Neural progenitor cell (in vitro differentiated cells): ENCODE measurements around the gene MARCKSL1. TPM values are rescaled to one million over a fixed set of nuclear protein-coding genes. Genes with fewer than 3 reads are reported as not detected.
A peak's percentile ranks its signal among the peaks of the same experiment; 100 is the strongest.

Experiments
- DNase-seq: peaks from one replicate; pipeline ENCODE4 v3.0.0-alpha.2; 2016; ENCODE audit warnings: low spot score
- H2AFZ ChIP-seq: fragments of 200-600 bp; sonication (generic); replicated peaks from 2 replicates; pipeline ENCODE4 v1.6.1; 2016; ENCODE audit warnings: antibody characterized with exemption
- H3F3A ChIP-seq: fragments of 200-600 bp; sonication (generic); 2 replicates; pipeline ENCODE4 v1.6.1; 2016; ENCODE audit warnings: antibody characterized with exemption, low read depth
- H3K27ac ChIP-seq: fragments of 200-600 bp; sonication (generic); 2 replicates; pipeline ENCODE4 v1.5.1; 2016; ENCODE audit warnings: mild to moderate bottlenecking
- H3K27me3 ChIP-seq: fragments of 200-600 bp; sonication (generic); 2 replicates; pipeline ENCODE4 v1.6.1; 2016; ENCODE audit warnings: mild to moderate bottlenecking, moderate library complexity
- H3K36me3 ChIP-seq: fragments of 200-600 bp; sonication (generic); 2 replicates; pipeline ENCODE4 v1.5.1; 2016
- H3K4me1 ChIP-seq: fragments of 200-600 bp; sonication (generic); 2 replicates; pipeline ENCODE4 v1.6.1; 2016; ENCODE audit warnings: mixed run types
- H3K4me2 ChIP-seq: fragments of 200-600 bp; sonication (generic); 2 replicates; pipeline ENCODE4 v1.6.1; 2016
- H3K4me3 ChIP-seq: fragments of 200-600 bp; sonication (generic); 2 replicates; pipeline ENCODE4 v1.5.1; 2016
- H3K79me2 ChIP-seq: fragments of 200-600 bp; sonication (generic); 2 replicates; pipeline ENCODE4 v1.6.1; 2016; ENCODE audit warnings: low read depth
- H3K9ac ChIP-seq: fragments of 200-600 bp; sonication (generic); 2 replicates; pipeline ENCODE4 v1.6.1; 2016
- H3K9me3 ChIP-seq: fragments of 200-600 bp; sonication (generic); 2 replicates; pipeline ENCODE4 v1.5.1; 2016; ENCODE audit warnings: low read depth
- H4K20me1 ChIP-seq: fragments of 200-600 bp; sonication (generic); 2 replicates; pipeline ENCODE4 v1.6.1; 2016; ENCODE audit warnings: low read depth
- H3K27ac Mint-ChIP-seq: 3 replicates; pipeline ENCODE4 v1.8.0; 2021; ENCODE audit warnings: mixed read lengths
- H3K27me3 Mint-ChIP-seq: 2 replicates; pipeline ENCODE4 v1.8.0; 2022; ENCODE audit warnings: low read depth, mild to moderate bottlenecking, inconsistent platforms, moderate library complexity, mixed read lengths; ENCODE audit not compliant: insufficient read depth
- H3K36me3 Mint-ChIP-seq: 3 replicates; pipeline ENCODE4 v1.8.0; 2021; ENCODE audit warnings: mixed read lengths
- H3K4me1 Mint-ChIP-seq: 3 replicates; pipeline ENCODE4 v1.8.0; 2021; ENCODE audit warnings: mixed read lengths
- H3K4me3 Mint-ChIP-seq: 3 replicates; pipeline ENCODE4 v1.8.0; 2021; ENCODE audit warnings: mild to moderate bottlenecking, moderate library complexity, mixed read lengths
- H3K9me3 Mint-ChIP-seq: 3 replicates; pipeline ENCODE4 v1.8.0; 2020; ENCODE audit warnings: mixed read lengths
- EZH2 ChIP-seq: fragments of 200-600 bp; sonication (generic); IDR thresholded peaks from 2 replicates; pipeline ENCODE4 v1.6.1; 2017; ENCODE audit warnings: antibody characterized with exemption, mild to moderate bottlenecking, moderate library complexity
- EZH2phosphoT487 ChIP-seq: fragments of 200-600 bp; sonication (generic); IDR thresholded peaks from 2 replicates; pipeline ENCODE4 v1.6.1; 2017; ENCODE audit warnings: antibody characterized with exemption
- total RNA-seq: library from RNA; depleted of rRNA; stranded (reverse); fragments of >200 nt; gene quantifications from 2 replicates; pipeline ENCODE4 v1.2.3, GENCODE V29; 2015; ENCODE audit warnings: low replicate concordance
- TF ChIP-seq, protein P1 (sequence below): fragments of 200-600 bp; sonication (generic); IDR thresholded peaks from 2 replicates; pipeline ENCODE4 v1.5.1; 2017; ENCODE audit warnings: antibody characterized with exemption, mild to moderate bottlenecking

The MARCKSL1 gene
- total RNA-seq, 1 donor from 2014 or later: 258 TPM

DNA sequence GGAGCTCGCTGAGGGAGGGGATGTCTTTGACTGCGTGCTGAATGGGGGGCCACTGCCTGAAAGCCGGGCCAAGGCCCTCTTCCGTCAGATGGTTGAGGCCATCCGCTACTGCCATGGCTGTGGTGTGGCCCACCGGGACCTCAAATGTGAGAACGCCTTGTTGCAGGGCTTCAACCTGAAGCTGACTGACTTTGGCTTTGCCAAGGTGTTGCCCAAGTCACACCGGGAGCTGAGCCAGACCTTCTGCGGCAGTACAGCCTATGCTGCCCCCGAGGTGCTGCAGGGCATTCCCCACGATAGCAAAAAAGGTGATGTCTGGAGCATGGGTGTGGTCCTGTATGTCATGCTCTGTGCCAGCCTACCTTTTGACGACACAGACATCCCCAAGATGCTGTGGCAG lies 27.7 kb upstream of the MARCKSL1 start:
- Histone ChIP-seq H3K27ac (no peak overlapping the region), H3K9me3 (no peaks in the 10 kb centered on the region), H3K9ac (no peak overlapping the region), H3K36me3 (no peaks in the 10 kb centered on the region), H3K79me2 (no peaks in the 10 kb centered on the region), H3K4me3 (no peak overlapping the region), H3K4me1 (peaks cover 4% of the 10 kb centered on the region), H3K4me2 (no peak overlapping the region), H3F3A (peaks cover 12% of the 10 kb centered on the region), H2AFZ (no peak overlapping the region), H3K27me3 (peaks cover 30% of the 10 kb centered on the region), H4K20me1 (peaks cover 6% of the 10 kb centered on the region)
- H3K36me3 Mint-ChIP-seq: peaks cover 17% of the 10 kb centered on the region
- H3K27ac Mint-ChIP-seq: no peak overlapping the region
- no peak for DNase-seq
- TF ChIP-seq EZH2phosphoT487: no peak
- TF ChIP-seq, protein P1, sequence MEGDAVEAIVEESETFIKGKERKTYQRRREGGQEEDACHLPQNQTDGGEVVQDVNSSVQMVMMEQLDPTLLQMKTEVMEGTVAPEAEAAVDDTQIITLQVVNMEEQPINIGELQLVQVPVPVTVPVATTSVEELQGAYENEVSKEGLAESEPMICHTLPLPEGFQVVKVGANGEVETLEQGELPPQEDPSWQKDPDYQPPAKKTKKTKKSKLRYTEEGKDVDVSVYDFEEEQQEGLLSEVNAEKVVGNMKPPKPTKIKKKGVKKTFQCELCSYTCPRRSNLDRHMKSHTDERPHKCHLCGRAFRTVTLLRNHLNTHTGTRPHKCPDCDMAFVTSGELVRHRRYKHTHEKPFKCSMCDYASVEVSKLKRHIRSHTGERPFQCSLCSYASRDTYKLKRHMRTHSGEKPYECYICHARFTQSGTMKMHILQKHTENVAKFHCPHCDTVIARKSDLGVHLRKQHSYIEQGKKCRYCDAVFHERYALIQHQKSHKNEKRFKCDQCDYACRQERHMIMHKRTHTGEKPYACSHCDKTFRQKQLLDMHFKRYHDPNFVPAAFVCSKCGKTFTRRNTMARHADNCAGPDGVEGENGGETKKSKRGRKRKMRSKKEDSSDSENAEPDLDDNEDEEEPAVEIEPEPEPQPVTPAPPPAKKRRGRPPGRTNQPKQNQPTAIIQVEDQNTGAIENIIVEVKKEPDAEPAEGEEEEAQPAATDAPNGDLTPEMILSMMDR: no peak
- TF ChIP-seq EZH2: no peak
- no peak overlapping the region for H3K4me3 Mint-ChIP-seq
- H3K9me3 Mint-ChIP-seq: no peaks in the 10 kb centered on the region
- H3K27me3 Mint-ChIP-seq: peaks cover 16% of the 10 kb centered on the region
- H3K4me1 Mint-ChIP-seq: peaks cover 18% of the 10 kb centered on the region

DNA sequence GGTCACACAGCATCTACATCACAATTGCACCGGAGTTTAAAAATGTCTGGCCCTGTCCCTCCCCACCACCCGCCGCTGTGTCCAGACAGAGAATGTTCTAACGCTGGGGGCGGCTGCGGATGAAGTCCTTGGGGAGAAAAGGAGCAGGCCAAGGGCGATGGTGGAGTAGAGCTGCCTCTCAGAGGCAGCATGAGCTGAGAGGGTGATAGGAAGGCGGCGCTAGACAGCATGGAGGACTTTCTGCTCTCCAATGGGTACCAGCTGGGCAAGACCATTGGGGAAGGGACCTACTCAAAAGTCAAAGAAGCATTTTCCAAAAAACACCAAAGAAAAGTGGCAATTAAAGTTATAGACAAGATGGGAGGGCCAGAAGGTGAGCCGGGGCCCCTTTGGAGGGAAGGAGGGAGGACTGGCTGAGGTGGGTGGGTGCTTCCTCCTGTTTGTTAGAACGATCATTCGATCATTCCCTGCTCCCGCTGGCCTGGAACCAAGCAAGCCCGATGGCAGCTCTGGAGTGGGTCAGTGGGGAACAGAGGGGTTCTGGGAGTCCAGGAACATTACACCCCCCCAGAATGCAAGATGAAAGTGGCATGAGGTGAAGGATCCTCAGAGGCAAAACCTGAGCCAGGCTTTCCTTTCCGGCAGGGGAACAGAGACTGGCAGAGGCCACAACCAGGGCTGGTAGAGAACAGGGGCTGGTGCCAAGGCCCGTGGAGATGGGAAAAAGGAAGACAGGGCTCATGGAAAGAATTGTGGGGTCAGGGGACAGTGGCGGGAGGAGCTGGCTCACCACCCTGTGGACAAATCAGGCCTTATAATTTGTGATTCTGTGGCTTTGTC lies 26.7 kb upstream of the MARCKSL1 start, which contains the start of the genes FAM229A and TSSK3:
Gene FAM229A (minus strand): TSS at position 12 of the 840 bp plus-strand sequence. CDS start 394 bp downstream, outside the sequence.
Gene TSSK3 (plus strand): TSS at position 66 of the 840 bp plus-strand sequence. CDS start 163 bp downstream, at position 229.
- peak within 1 kb of the TSS; percentile 13 for H3K4me3 Mint-ChIP-seq
- Histone ChIP-seq H3K9ac (no peak within 1 kb of the TSS), H3K4me2 (peak within 1 kb of the TSS; percentile 70), H4K20me1 (peaks cover 6% of the 10 kb centered on the region), H3K4me3 (peak within 1 kb of the TSS; percentile 37), H3K27me3 (peaks cover 30% of the 10 kb centered on the region), H3K9me3 (no peaks in the 10 kb centered on the region), H3K36me3 (no peaks in the 10 kb centered on the region), H3K4me1 (peaks cover 4% of the 10 kb centered on the region), H3K27ac (no peak within 1 kb of the TSS), H3F3A (peaks cover 12% of the 10 kb centered on the region), H3K79me2 (no peaks in the 10 kb centered on the region), H2AFZ (peak within 1 kb of the TSS; percentile 51)
- TF ChIP-seq, protein P1: no peak
- TF ChIP-seq EZH2 (no peak), EZH2phosphoT487 (no peak)
- no peak within 1 kb of the TSS for H3K27ac Mint-ChIP-seq
- peaks cover 18% of the 10 kb centered on the region for H3K4me1 Mint-ChIP-seq
- H3K27me3 Mint-ChIP-seq: peaks cover 16% of the 10 kb centered on the region
- no peak for DNase-seq
- H3K9me3 Mint-ChIP-seq: no peaks in the 10 kb centered on the region
- peaks cover 17% of the 10 kb centered on the region for H3K36me3 Mint-ChIP-seq

DNA sequence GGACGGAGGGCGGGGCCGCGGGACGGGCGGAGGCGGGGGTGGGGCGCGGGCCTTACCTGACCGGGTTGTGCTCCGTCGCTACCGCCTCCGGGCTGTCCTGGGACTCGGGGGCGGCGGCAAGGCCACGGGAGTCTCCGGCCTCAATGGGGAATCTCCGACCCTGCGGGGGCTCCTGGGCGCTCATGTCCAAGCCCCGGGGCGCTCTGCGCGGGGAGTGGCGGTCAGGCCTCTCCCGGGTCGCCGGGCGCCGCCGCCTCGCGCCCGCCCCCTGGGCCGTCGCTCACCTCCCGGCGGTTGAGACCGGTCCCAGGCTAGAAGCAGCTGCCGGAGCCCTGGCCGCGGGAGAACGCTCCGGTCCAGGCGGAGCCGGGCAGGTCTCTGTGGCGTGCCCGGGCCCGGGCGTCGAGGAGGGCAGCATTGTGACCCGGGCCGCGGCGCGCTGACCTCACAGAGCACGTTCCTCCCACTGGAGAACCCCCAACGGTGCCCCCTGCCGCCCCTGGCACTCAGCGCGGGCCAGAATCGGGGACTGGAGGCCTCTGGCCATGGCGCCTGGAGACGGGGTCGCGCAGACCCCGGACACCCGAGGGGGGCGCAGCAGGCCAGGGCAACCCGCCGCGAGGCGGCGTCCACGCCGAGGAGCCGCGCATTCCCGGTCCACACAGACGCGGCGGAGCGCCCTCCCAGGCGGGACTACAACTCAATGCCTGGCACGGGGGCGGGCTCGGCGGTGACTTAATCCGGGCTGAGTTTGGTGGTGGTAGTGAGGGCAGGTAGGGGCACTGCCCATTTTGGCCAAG lies 25.8 kb upstream of the MARCKSL1 start:
- H3K79me2 ChIP-seq: no peaks in the 10 kb centered on the region
- H2AFZ ChIP-seq: peak overlapping the region; percentile 51
- DNase-seq: peak; percentile 74
- no peak overlapping the region for H3K9ac ChIP-seq
- TF ChIP-seq, protein P1: peak; percentile 48
- TF ChIP-seq EZH2: no peak
- peaks cover 4% of the 10 kb centered on the region for H3K4me1 ChIP-seq
- H3K4me1 Mint-ChIP-seq: peaks cover 23% of the 10 kb centered on the region
- H4K20me1 ChIP-seq: peaks cover 6% of the 10 kb centered on the region
- H3K4me2 ChIP-seq: peak overlapping the region; percentile 70
- peaks cover 16% of the 10 kb centered on the region for H3K27me3 Mint-ChIP-seq
- peak overlapping the region; percentile 37 for H3K4me3 ChIP-seq
- H3K9me3 ChIP-seq: no peaks in the 10 kb centered on the region
- H3F3A ChIP-seq: peaks cover 12% of the 10 kb centered on the region
- H3K9me3 Mint-ChIP-seq: no peaks in the 10 kb centered on the region
- peaks cover 30% of the 10 kb centered on the region for H3K27me3 ChIP-seq
- no peak overlapping the region for H3K27ac ChIP-seq
- H3K4me3 Mint-ChIP-seq: no peak overlapping the region
- peaks cover 17% of the 10 kb centered on the region for H3K36me3 Mint-ChIP-seq
- no peaks in the 10 kb centered on the region for H3K36me3 ChIP-seq
- H3K27ac Mint-ChIP-seq: no peak overlapping the region
